HCEC 1CT (cell line): Measurements from ENCODE around the gene RPL32.
"Not testable (repeated sequence)": the region's sequence is repeated elsewhere in the genome, so short reads cannot be mapped to it uniquely, and the experiment has no call there.

ENCODE experiments used
- DNase-seq: peaks from one replicate; pipeline ENCODE4 v3.0.0-alpha.2; 2017

Gene RPL32

DNA sequence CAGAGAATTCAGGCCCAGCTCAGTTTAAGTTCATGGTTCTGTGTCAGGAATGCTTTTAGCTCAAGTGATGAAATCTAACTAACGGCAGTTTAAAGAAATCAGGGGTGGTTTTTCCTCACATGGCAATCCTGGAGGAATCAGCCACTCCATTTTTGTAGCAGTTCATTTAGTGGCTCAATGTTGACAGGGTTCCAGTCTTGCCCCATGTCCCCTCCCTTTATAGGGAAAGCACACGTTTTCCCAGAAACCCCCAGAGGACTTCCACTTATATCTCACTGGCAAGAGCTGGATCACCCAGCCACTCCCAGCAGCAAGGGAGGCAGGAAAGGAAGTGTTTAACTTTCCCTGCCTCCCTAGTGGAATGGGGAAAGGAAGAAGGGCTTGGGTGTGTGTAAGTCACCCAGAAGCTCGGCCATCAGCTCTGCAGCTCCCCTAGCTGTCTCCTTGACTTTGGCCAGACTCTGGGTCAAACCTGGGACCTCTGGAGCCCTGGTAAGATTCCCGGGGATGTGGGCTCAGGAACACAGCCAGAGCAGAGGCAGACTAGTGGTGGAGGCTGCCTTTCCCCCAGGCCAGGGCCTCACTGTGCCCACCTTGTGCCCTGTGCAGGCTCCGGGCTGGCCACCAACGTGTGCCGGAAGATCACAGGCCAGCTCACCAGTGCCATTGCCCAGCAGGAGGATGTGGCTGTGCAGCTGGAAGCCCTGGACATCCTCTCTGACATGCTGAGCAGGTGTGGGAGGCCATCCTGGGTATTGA is 33.6 kb downstream of the RPL32 start:
- no peak for DNase-seq

DNA sequence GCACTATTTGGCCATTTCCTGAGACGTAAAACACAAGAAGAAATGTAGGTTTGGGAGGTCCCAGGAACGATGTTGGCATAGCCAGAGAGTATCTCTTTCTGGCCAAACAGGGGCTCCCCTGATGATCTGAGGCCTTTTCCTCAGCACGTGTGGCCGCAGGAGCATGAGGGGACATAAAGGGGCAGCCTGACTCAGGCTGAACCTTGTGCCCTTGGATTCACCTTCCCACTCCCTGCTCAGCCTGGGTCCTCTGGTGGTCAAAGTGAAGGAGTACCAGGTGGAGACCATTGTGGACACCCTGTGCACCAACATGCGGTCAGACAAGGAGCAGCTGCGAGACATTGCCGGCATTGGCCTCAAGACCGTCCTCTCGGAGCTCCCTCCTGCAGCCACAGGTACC is 34.3 kb downstream of the RPL32 start:
- DNase-seq = no peak

DNA sequence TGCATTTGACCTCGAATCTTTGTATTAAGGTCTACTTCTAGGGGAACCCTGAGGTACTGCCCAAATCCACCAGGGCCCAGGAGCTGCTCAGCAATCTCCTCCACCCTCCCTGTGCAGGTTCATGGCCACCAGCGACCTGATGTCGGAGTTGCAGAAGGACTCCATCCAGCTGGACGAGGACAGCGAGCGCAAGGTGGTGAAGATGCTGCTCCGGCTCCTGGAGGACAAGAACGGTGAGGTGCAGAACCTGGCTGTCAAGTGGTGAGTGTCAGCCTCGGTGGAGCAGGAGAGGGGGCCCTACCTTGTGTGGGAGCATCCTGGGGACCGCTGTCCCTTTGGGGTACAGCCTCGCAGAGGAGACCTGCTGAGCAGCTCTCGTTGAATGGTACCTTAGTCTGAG is 38.0 kb downstream of the RPL32 start:
- no peak for DNase-seq

DNA sequence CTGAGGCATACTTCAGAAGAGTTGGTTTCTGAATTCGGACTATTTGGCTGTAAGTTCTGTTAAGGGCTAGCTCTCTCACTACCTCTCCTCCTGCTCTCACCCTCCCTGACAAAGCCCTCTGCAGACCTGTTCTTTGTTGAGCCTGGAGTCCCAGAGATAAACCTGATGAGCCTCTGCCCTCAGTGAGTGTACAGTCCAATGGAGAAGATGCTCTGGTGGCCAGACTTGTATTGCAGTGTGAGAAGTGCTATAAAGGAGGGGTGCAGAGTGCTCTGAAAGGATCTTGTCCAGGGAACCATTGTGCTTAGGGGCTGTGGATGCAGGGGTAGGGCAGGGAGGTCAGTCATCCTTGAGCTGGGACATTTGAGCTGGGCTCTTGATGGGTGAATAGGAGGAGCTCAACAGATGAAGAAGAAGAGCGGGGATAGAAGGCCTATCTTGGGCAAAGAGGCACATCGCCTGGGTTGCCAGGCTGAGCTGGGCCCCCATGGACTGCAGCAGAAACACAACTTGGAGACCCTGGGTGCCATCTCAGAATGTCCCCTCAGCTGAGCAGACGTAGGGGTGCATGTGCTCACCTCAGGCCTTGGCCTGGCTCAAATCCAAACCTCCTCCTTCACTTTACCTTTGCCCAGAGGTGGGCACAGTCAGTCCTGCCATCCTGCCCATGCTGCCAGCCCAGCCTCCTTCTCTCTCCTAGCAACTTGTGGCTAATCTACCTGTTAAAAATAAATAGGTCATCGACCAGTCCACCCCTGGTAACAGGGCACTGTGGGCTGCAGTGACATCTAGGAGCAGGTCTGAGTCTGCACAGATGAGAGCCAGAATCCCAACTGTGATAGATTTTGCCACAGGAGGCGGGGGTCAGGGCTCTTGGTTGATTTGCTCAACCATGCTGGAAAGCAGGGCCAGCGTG is 41.6 kb downstream of the RPL32 start:
- DNase-seq = no peak

DNA sequence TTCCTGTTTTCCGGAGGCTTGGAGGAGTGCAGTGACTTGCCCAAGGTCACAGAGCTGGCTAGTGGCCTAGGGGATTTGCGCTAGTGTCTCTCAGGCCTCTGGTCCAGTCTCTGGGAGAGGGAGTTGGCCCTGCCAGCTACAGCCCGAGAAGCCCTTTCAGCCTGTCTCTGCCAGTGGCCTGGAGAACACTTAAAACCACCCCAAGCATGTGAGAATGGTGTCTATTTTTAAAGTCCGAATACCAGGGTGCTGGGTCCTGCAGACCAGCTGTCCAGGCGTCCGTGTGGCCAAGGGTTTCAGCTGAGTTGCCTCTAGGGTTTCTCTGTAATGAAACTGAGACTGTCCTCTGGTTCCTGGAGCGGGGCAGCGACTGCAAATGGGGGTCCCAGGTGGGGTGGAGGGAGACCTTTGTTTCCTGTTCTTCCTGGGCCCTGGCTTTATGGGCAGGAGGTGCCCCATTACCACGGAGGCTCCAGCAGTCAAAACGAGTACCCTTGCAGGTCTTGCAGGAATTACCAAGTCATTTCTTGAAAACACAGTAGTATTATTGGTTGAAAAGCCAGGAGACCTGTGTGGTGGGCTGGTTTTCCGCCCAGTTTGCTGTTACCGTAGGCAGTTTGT is 42.7 kb downstream of the RPL32 start:
- no peak for DNase-seq

DNA sequence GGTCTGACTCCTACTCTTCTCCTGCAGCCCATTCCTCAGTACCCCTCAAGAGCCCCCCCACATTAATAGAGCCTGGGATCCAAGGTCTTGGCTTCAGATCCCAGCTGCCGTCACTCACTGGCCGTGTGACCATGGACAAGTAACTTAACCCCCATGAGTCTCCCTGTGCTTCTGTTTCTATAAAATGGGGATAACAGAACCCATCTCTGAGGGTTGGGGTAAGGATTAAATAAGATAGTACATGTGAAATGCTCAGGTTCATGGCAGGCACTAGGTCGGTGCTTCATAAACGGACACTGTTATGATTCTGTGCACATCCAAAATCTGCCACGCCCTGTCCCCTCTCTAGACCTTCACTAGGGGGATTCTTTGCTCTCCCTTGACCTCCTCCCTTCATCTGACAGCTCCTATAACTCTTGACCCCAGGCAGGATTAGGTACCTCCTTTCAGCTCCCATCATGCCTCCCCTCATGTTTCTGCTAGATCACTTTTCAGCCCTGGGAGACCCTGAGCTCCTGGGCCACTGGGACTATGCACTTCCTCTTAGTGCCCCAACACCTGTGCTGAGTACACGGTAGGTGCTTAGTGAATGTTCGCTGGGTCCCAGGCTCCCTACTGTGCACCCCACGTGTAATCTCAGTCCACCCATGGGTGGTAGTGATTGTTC is 43.3 kb downstream of the RPL32 start:
- DNase-seq = no peak

DNA sequence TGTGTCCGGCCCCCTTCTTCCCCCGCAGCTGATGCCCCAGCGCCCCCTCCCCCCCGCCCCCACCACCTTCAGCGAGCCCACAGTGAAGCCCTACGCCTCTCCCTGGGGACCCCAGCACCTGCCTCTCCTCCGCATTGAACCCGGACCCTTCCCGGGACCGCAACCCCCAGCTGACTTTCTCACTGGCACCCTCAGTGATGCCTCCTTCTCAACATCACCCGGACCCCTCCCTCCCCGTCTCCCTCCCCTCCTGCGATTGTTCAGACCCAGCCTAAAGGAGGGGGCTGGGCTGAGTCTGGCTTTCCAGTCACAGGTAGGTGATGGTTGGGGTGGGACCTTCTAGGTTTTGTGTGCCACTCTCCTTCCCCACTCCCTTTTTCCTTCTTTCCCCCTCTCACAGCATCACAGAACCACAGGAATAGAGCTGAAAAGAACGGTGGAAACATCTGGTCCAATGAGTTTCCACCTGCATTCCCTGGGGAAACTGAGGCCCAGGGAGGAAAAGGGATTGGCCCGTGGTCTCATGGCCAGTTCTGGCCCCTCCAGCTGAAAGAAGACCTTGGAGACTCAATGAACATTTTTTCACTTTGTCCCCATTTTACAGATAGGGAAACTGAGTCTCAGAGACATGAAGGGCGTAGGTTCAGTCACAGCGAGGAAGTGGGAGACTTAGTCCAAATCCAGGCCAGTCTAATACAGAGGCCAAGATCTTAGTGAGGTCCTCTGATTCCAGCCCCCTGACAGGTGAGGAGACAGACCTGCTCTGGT is 44.1 kb downstream of the RPL32 start:
- no peak for DNase-seq

DNA sequence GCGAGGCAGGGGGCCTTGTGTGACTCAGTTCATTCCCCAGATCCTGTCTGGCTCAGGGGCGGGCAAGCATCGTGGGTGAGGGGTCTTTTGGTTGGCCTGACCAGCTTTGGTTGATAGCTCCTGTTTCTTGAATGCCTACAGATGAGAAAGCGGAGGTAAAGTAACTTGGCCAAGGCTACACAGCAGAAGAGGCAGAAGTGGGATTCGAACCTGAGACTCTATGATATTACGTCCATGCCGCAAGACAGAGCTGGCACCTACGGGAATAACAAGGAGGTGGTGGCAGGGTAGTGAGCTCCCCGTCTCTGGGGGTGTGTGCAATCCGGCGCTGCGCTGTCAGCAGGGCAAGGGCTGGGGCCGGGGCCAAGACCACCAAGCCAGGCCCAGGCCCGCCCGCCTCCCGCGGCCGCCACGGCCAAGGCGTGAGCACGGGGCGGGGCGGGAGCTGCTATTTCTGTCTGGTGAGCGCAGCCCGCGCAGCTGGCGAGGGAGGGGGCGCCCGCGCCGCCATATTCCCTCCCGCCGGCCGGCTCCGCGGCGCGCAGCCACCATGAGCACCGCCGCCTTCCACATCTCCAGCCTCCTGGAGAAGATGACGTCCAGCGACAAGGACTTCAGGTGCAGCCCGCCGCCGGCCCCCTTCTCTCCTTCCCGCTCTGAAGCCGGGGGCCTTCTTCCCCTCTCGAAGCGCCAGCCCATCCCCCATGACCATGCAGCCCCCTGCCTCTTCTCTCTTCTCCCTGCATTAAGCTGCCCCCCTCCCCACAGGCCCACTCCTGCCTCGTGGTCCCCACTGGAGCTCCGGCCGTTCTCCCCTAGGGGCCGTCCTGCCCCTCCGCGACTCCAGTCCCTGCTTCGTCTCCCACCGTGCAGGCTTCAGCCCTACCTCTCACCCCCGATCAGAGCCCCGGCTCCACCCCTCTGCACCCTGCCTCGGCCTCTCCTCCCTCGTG is 44.9 kb downstream of the RPL32 start, which contains the start of gene CAND2:
Gene CAND2, plus strand, starts transcription at position 510 of the 953 bp plus-strand sequence. Its CDS starts 41 bp downstream, at position 551.
- no peak for DNase-seq

DNA sequence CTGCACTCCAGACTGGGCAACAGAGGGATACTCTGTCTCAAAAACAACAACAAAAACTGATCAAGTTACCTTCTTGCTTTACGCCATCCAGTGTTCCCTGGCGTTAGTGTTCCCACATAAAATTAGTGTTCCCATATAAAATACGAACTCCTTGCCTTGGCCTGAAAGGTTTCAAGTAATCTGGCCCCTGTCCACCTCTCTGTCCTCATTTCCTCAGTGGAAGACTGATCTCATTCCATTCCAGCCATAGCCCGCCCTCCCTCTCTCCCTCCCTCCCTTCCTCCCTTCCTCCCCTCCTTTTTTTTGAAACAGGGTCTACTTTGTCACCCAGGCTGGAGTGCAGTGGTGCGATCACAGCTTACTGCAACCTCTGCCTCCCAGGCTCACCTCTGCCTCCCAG is 47.7 kb downstream of the RPL32 start:
- DNase-seq = no peak

DNA sequence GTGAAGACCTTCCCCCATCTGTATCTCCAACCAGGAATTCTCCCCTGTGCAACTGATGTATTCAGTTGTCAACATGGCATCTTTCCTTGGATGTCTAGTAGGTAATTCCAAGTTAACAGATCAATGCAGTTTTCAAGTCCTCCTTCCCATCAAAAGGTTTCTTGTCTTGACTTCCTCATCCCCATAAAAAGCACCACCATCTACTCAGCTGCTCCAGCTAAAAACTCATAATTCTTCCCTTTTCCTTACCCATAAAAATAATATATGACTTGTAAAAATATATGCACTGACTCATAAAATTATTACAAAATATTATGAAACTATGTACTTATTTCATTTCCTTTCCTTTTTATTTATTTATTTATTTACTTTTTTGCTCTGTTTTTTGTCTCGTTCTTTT is 49.9 kb downstream of the RPL32 start:
- peak; percentile 41 for DNase-seq

DNA sequence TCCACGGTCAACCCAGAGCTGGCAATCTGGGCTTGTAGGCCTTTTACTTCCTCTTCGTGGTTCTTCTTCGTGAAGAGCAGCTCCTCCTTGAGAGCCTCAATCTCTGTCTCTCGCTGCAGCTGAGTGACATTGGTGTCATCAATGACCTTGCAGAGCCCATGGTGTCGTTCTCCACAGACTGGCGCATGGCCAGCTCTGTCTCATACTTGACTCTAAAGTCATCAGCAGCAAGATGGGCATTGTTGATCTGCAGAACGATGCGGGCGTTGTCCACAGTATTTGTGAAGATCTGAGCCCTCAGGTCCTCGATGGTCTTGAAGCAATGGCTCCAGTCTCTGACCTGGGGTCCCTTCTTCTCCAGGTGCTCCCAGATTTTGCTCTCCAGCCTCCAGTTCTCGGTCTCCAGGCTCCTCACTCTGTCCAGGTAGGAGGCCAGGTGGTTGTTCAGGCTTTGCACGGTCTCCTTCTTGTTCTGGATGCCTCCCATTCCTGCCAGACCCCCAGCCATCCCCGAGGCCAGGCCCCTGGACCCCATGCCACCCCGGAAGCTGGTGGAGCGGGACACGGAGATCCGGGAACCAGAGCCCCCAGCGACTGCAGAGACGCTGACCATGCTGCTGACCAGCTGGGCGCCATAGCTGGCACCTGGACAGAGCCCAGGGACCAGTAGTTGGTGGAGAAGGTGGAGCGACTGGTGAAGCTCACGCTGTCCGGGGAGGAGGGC is 53.2 kb downstream of the RPL32 start:
- DNase-seq = not testable (repeated sequence)

DNA sequence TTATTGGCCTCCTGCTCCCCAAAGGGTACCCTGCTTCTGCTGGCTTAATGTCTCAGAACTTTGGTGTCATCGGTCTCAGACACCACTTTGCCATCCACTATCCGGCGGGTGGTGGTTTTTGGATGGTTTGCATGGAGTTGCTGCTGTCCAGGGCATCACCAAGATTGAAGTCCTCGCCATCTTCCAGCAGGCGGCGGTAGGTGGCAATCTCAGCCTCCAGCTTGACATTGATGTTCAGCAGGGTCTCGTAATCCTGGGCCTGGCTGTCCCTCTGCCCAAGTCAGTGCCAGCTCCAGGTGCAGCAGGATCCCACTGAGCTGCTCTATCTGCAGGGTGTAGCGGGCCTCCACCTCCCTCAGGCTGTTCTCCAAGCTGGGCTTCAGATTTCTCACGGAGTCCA is 54.0 kb downstream of the RPL32 start:
- not testable (repeated sequence) for DNase-seq

DNA sequence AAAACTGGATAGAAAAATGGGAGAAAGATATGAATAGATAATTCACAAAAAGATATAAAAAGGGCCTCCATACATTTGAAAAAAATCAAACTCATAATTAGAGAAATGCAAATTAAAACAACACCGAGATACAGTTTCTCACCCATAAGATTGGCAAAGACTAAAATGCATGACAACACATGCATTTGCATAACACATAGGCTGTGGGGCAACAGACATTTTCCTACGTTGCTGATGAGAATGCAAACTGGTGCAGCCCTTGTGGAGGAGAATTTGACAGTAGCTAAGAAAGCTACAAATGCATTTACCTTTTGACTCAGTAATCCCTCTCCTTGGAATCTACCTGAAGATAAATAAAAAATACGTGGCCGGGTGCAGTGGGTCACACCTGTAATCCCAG is 56.3 kb downstream of the RPL32 start:
- no peak for DNase-seq
